T-helper 17 cell (primary cell): ENCODE data around the gene SLC38A1. TPM values are rescaled to one million over a fixed set of nuclear protein-coding genes. Genes with fewer than 3 reads are reported as not detected.

Experiments used
- ATAC-seq: fragments of 150-1000 bp; cut with Tn5 transposase; 2 replicates; pipeline ENCODE4 v1.10.0; 2021; ENCODE audit warnings: mild to moderate bottlenecking, moderate library complexity
- DNase-seq, 3 donors: peaks; one replicate each; pipeline versions ENCODE4 v3.0.0 to v3.0.0-alpha.2; 2020 to 2021
- H3K9me3 ChIP-seq: one replicate; pipeline ENCODE4 v1.7.0; 2013; ENCODE audit warnings: low read length, mild to moderate bottlenecking; ENCODE audit not compliant: control insufficient read depth, poor library complexity, severe bottlenecking
- H3K27ac Mint-ChIP-seq: one replicate; pipeline ENCODE4 v1.8.0; 2022; ENCODE audit warnings: mild to moderate bottlenecking, moderate library complexity, mixed read lengths
- H3K27me3 Mint-ChIP-seq: one replicate; pipeline ENCODE4 v1.8.0; 2022; ENCODE audit warnings: mixed read lengths
- H3K36me3 Mint-ChIP-seq: one replicate; pipeline ENCODE4 v1.8.0; 2022; ENCODE audit warnings: low read depth, mixed read lengths
- H3K4me1 Mint-ChIP-seq: one replicate; pipeline ENCODE4 v1.8.0; 2022; ENCODE audit warnings: mild to moderate bottlenecking, mixed read lengths
- H3K4me3 Mint-ChIP-seq: one replicate; pipeline ENCODE4 v1.8.0; 2022; ENCODE audit warnings: mild to moderate bottlenecking, moderate library complexity, mixed read lengths
- total RNA-seq, 4 donors: library from RNA in 2 of 4; stranded (reverse) in 2 of 4; gene quantifications; one replicate each; pipeline ENCODE4 v1.2.3 and lab custom pipeline; 2022 to 2026

SLC38A1 gene
- total RNA-seq, 2 donors from 2014 or later: 262 to 265 TPM

DNA sequence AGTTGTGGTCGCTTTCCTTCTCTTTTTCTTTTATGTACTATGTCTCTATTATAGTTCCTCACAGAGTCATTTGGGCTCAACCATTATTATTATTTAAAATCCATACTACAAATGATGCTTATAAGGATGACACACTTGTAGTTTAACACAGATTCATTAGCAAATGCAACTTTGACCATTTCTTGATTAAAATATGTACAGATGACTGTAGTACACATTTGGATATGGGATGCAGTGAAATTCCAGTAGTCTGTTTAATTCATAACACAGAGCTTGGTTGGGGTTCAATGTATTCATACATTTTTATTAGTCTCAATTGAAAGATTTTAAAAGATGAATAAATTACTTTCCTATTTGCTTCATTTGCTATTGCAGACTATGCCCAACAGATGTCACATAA lies 30.0 kb downstream of the SLC38A1 start:
- Mint-ChIP-seq H3K27me3 (no peaks in the 10 kb centered on the region), H3K4me3 (no peak overlapping the region), H3K4me1 (peaks cover 45% of the 10 kb centered on the region), H3K27ac (peak overlapping the region; percentile 68), H3K36me3 (peaks cover 6% of the 10 kb centered on the region)
- DNase-seq (no peak), ATAC-seq (no peak)
- no peaks in the 10 kb centered on the region for H3K9me3 ChIP-seq

DNA sequence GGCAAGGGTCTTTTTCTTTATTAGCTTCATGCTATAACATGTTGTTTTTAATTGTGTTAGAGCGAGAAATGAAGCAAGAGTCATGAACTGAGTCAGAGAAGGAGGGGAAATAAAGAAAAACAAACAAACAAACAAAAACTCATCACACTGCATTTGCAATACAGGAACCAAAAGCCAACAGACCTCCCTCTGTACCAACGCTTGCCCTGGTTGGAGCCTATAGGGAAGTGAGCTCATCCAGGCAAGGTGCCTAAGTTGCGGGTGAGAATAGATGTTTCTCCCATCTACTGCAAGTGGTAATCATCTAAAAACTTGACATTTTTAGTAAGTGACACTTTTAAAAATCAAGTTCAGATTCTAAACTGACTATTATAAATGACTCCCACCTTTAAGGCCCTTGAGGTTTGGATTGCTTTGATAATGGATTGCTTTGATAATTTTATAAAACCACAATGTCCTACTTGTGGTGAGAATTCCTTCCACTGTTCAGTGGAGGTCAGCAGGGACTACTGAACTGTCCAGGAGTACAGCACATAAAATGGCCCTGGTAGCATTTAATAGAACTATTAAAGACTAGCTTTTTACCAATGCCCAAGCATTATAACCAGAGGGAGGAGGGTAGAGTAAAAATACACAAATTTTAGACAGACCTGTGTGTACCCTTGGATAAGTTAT lies 31.3 kb downstream of the SLC38A1 start:
- Mint-ChIP-seq H3K27me3 (no peaks in the 10 kb centered on the region), H3K4me1 (peaks cover 39% of the 10 kb centered on the region), H3K4me3 (peak overlapping the region; percentile 25), H3K27ac (peak overlapping the region; percentile 68), H3K36me3 (peaks cover 5% of the 10 kb centered on the region)
- H3K9me3 ChIP-seq: no peaks in the 10 kb centered on the region
- DNase-seq (no peak), ATAC-seq (no peak)

DNA sequence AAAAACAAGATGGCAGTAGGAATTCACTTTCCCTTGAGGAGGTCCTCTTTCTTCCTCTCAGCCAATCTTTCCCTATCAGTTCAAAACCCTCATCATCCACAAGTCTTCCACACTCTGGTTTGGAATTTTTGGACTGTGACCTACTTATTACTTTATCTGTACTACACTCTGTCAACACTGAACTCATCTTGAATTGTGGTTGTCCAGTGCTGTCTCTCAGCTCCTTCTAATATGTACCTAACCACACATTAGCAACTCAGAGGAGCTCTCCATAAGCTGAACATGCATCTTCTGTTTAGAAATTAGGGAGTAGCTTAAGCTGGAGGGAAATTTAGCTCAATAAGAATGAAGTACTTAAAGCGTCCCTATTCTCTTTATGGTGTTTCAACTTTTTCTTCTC lies 34.8 kb downstream of the SLC38A1 start:
- no peaks in the 10 kb centered on the region for H3K9me3 ChIP-seq
- Mint-ChIP-seq H3K4me1 (peaks cover 45% of the 10 kb centered on the region), H3K27me3 (no peaks in the 10 kb centered on the region), H3K4me3 (no peak overlapping the region), H3K36me3 (peaks cover 5% of the 10 kb centered on the region), H3K27ac (peak overlapping the region; percentile 42)
- no peak for DNase-seq
- no peak for ATAC-seq

GRCh38 chr12:46233423-46233822 lies 35.4 kb downstream of the SLC38A1 start:
- Mint-ChIP-seq H3K4me3 (no peak overlapping the region), H3K4me1 (peaks cover 41% of the 10 kb centered on the region), H3K27me3 (no peaks in the 10 kb centered on the region), H3K36me3 (peaks cover 5% of the 10 kb centered on the region), H3K27ac (peak overlapping the region; percentile 42)
- DNase-seq (no peak), ATAC-seq (no peak)
- no peaks in the 10 kb centered on the region for H3K9me3 ChIP-seq

DNA sequence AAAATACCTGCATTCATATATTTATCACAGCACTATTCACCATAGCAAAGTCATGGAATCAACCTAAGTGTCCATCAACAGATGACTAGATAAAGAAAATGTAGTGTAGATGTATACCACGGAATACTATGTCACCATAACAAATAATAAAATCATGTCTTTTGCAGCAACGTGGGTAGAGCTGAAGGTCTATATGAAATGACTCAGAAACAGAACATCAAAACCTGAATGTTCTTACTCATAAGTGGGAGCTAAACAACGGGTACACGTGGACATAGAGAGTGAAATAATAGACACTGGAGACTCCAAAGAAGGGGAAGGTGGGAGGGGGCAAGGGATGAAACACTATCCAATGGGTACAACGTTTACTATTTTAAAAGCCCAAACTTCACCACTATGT lies 37.9 kb downstream of the SLC38A1 start:
- Mint-ChIP-seq H3K4me1 (peaks cover 38% of the 10 kb centered on the region), H3K4me3 (no peak overlapping the region)

GRCh38 chr12:46230306-46230705 lies 38.5 kb downstream of the SLC38A1 start:
- Mint-ChIP-seq H3K27me3 (no peaks in the 10 kb centered on the region), H3K36me3 (peaks cover 8% of the 10 kb centered on the region), H3K27ac (peak overlapping the region; percentile 78), H3K4me3 (no peak overlapping the region), H3K4me1 (peaks cover 41% of the 10 kb centered on the region)
- DNase-seq: no peak
- no peak for ATAC-seq
- H3K9me3 ChIP-seq: no peaks in the 10 kb centered on the region

More for the DNA sequence above, 37.9 kb downstream of the SLC38A1 start:
- no peak for ATAC-seq
- Mint-ChIP-seq H3K27ac (peak overlapping the region; percentile 78), H3K36me3 (peaks cover 8% of the 10 kb centered on the region), H3K27me3 (no peaks in the 10 kb centered on the region)
- DNase-seq: no peak
- no peaks in the 10 kb centered on the region for H3K9me3 ChIP-seq

DNA sequence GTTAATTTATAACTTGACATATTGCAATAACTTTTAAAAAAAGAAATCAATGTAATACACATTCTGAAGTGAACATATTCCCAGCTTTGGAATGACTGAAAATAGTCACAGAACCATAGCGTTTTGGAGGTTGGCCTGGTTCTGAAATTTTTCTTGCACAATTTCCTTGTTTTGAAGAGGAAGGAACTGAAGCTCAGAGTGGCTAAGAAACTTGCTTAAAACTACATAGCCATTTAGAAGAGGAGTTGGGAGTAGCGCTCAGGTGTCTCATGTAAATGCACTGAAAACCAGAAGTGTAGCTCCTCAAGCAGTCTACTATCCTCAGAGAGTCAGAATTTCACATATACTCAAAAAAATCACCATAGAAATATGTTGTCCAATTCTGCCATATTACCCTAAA lies 41.2 kb downstream of the SLC38A1 start:
- DNase-seq (no peak), ATAC-seq (no peak)
- H3K36me3 Mint-ChIP-seq: peaks cover 8% of the 10 kb centered on the region
- no peaks in the 10 kb centered on the region for H3K27me3 Mint-ChIP-seq
- no peaks in the 10 kb centered on the region for H3K9me3 ChIP-seq
- H3K27ac Mint-ChIP-seq: peak overlapping the region; percentile 49
- no peak overlapping the region for H3K4me3 Mint-ChIP-seq
- peaks cover 47% of the 10 kb centered on the region for H3K4me1 Mint-ChIP-seq

GRCh38 chr12:46224386-46224785 lies 44.5 kb downstream of the SLC38A1 start:
- Mint-ChIP-seq H3K4me3 (no peak overlapping the region), H3K4me1 (peaks cover 60% of the 10 kb centered on the region), H3K27me3 (no peaks in the 10 kb centered on the region), H3K27ac (peak overlapping the region; percentile 60), H3K36me3 (peaks cover 13% of the 10 kb centered on the region)
- ATAC-seq: no peak
- no peak for DNase-seq
- no peaks in the 10 kb centered on the region for H3K9me3 ChIP-seq

DNA sequence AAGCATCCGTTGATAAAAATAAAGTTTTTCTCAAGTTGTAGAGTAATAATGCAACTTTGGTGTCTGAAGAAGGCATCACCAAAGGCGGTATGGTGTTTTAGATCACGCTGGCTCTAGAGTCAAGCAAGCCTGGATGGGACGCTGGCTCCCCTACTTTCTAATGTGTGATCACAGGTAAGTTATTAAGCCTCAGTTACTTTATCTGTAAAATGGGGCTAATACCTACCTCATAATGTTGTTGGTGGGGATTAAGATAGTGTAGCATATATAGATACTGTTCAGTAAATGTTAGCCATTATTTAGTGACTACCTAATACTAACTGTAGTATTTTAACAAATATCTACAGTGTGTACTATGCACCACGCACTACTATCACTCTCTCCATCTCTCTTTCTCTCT lies 45.8 kb downstream of the SLC38A1 start:
- H3K9me3 ChIP-seq: no peaks in the 10 kb centered on the region
- DNase-seq: no peak
- H3K36me3 Mint-ChIP-seq: peaks cover 15% of the 10 kb centered on the region
- peaks cover 68% of the 10 kb centered on the region for H3K4me1 Mint-ChIP-seq
- no peak for ATAC-seq
- peak overlapping the region; percentile 99 for H3K27ac Mint-ChIP-seq
- peak overlapping the region; percentile 81 for H3K4me3 Mint-ChIP-seq
- H3K27me3 Mint-ChIP-seq: no peaks in the 10 kb centered on the region

- ATAC-seq: no peak
- H3K4me1 Mint-ChIP-seq: peaks cover 68% of the 10 kb centered on the region
- H3K36me3 Mint-ChIP-seq: peaks cover 12% of the 10 kb centered on the region
- H3K27me3 Mint-ChIP-seq: no peaks in the 10 kb centered on the region
- no peak for DNase-seq
- H3K9me3 ChIP-seq: no peaks in the 10 kb centered on the region
- peak overlapping the region; percentile 50 for H3K4me3 Mint-ChIP-seq
- peak overlapping the region; percentile 99 for H3K27ac Mint-ChIP-seq
Measured at GRCh38 chr12:46222636-46223035, 46.2 kb downstream of the SLC38A1 start.

- ATAC-seq: no peak
- no peak for DNase-seq
- peak overlapping the region; percentile 84 for H3K4me3 Mint-ChIP-seq
Measured at GRCh38 chr12:46221255-46222128, 47.4 kb downstream of the SLC38A1 start.

DNA sequence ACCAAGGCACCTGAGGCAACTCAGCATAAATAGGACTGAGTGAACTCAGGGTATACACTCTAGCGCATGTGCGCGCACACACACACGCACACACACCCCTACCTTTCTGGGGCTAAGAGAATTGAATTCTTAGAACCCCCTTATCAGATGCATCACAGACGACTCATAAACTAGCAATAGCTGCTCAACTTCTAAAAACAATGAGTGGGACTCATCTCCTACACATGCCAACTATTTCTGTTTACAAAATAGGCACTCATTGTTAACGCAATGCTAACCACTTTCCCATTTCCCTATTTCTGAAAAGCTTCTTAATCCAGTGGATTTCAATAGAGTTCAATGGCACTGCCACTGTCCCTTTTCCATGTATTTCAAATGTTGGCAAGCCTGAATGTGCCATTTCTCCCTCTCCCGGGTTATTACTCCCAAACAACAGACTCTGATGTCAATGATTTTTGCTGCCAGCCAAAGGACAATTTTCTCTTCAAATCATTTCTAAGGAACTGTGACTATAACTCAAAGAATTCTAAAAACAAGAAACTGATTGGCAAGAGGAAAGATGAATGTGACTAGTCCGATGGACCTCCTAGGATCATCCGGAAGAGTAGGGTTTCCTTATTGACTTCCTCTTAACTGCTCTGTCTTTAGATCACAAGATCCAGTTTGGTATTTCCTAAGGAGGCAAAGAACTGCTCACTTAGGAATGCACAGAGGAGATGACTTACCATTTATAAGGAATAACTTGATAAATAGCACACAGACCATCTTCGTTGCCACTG lies 48.8 kb downstream of the SLC38A1 start:
- H3K36me3 Mint-ChIP-seq: peaks cover 18% of the 10 kb centered on the region
- no peaks in the 10 kb centered on the region for H3K9me3 ChIP-seq
- peak; percentile 31 to 73 (median 57) for DNase-seq
- H3K4me3 Mint-ChIP-seq: peak overlapping the region; percentile 84
- no peaks in the 10 kb centered on the region for H3K27me3 Mint-ChIP-seq
- H3K27ac Mint-ChIP-seq: peak overlapping the region; percentile 99
- peak; percentile 42 for ATAC-seq
- H3K4me1 Mint-ChIP-seq: peaks cover 79% of the 10 kb centered on the region

More at GRCh38 chr12:46221255-46222128, 47.4 kb downstream of the SLC38A1 start:
- no peaks in the 10 kb centered on the region for H3K27me3 Mint-ChIP-seq
- peak overlapping the region; percentile 99 for H3K27ac Mint-ChIP-seq
- peaks cover 72% of the 10 kb centered on the region for H3K4me1 Mint-ChIP-seq
- H3K9me3 ChIP-seq: no peaks in the 10 kb centered on the region
- peaks cover 12% of the 10 kb centered on the region for H3K36me3 Mint-ChIP-seq
